ENCODE results near the gene CATSPERZ.

The CATSPERZ gene

GRCh38 chr11:64268025-64268892 lies 31.9 kb upstream of the CATSPERZ start:
- Histone ChIP-seq H2BK12ac (ENCODE audit: low read length) (peak overlapping the region; percentile 22), H3K27ac (replicated peaks; ENCODE audit: low read length) (peak overlapping the region; percentile 96), H3K18ac (ENCODE audit: low read length) (peak overlapping the region; percentile 3), H3K14ac (ENCODE audit: low read length) (no peak overlapping the region), H4K8ac (ENCODE audit: low read depth, low read length) (no peak overlapping the region), H3K4me2 (ENCODE audit: insufficient read depth, low read length, poor library complexity, severe bottlenecking) (peak overlapping the region; percentile 98), H4K91ac (ENCODE audit: low read depth, low read length, poor library complexity) (no peak overlapping the region), H3K36me3 (replicated peaks in 1 of 2; ENCODE audit: control insufficient read depth in 2 of 2, insufficient read depth in 2 of 2, low read length in 2 of 2) (peaks cover 17 to 38% of the 10 kb centered on the region in 2 donors), H3K4me1 (ENCODE audit: control insufficient read depth in 2 of 2, insufficient read depth in 1 of 2, low read depth in 1 of 2, low read length in 2 of 2) (peaks cover 13 to 19% of the 10 kb centered on the region in 2 donors), H3K23ac (ENCODE audit: low read depth, low read length, poor library complexity) (peak overlapping the region; percentile 100), H2AK5ac (ENCODE audit: low read depth, low read length) (peak overlapping the region; percentile 53), H3K79me1 (ENCODE audit: low read depth, low read length) (peaks cover 3% of the 10 kb centered on the region), H2BK120ac (ENCODE audit: low read depth, low read length) (no peak overlapping the region), H2BK15ac (ENCODE audit: low read length) (no peak overlapping the region), H3K9me3 (replicated peaks in 1 of 2; ENCODE audit: control insufficient read depth in 2 of 2, insufficient read depth in 1 of 2, low read depth in 1 of 2, low read length in 2 of 2) (no peaks in the 10 kb centered on the region), H3K27me3 (ENCODE audit: control insufficient read depth in 3 of 3, insufficient read depth in 3 of 3, low read depth in 1 of 3, low read length in 3 of 3) (no peaks in the 10 kb centered on the region), H2AFZ (ENCODE audit: low read length) (no peak overlapping the region), H3K9ac (ENCODE audit: low read depth, low read length, poor library complexity) (peak overlapping the region; percentile 72), H2BK5ac (ENCODE audit: low read length) (peak overlapping the region; percentile 48), H3K4ac (ENCODE audit: low read length) (no peak overlapping the region), H3K4me3 (ENCODE audit: low read length in 2 of 2) (peak overlapping the region; percentile 63 to 86)
- no peak for DNase-seq (ENCODE audit: low spot score)
- WGBS, 2 donors (ENCODE audit: extremely low coverage in 2 of 2, insufficient read length in 2 of 2, insufficient replicate concordance in 1 of 2) = no CpG with 5 or more reads among the region's 23 CpGs

GRCh38 chr11:64268893-64269539 lies 31.1 kb upstream of the CATSPERZ start:
- H3K9ac ChIP-seq (ENCODE audit: low read depth, low read length, poor library complexity) = peak overlapping the region; percentile 96
- H2BK15ac ChIP-seq (ENCODE audit: low read length) = peak overlapping the region; percentile 92
- no CpG with 5 or more reads among the region's 34 CpGs for WGBS, 2 donors (ENCODE audit: extremely low coverage in 2 of 2, insufficient read length in 2 of 2, insufficient replicate concordance in 1 of 2)
- H3K23ac ChIP-seq (ENCODE audit: low read depth, low read length, poor library complexity) = peak overlapping the region; percentile 100
- H4K91ac ChIP-seq (ENCODE audit: low read depth, low read length, poor library complexity) = no peak overlapping the region
- no peak overlapping the region for H2BK12ac ChIP-seq (ENCODE audit: low read length)
- H3K4me3 ChIP-seq (ENCODE audit: low read length in 2 of 2) = peak overlapping the region; percentile 63 to 86
- peaks cover 15 to 32% of the 10 kb centered on the region in 2 donors for H3K36me3 ChIP-seq (replicated peaks in 1 of 2; ENCODE audit: control insufficient read depth in 2 of 2, insufficient read depth in 2 of 2, low read length in 2 of 2)
- H3K4me2 ChIP-seq (ENCODE audit: insufficient read depth, low read length, poor library complexity, severe bottlenecking) = peak overlapping the region; percentile 98
- peak overlapping the region; percentile 94 for H3K14ac ChIP-seq (ENCODE audit: low read length)
- peaks cover 9 to 19% of the 10 kb centered on the region in 2 donors for H3K4me1 ChIP-seq (ENCODE audit: control insufficient read depth in 2 of 2, insufficient read depth in 1 of 2, low read depth in 1 of 2, low read length in 2 of 2)
- no peak for DNase-seq (ENCODE audit: low spot score)
- peak overlapping the region; percentile 84 for H3K4ac ChIP-seq (ENCODE audit: low read length)
- no peak overlapping the region for H4K8ac ChIP-seq (ENCODE audit: low read depth, low read length)
- H3K27ac ChIP-seq (replicated peaks; ENCODE audit: low read length) = peak overlapping the region; percentile 96
- peaks cover 4% of the 10 kb centered on the region for H3K79me1 ChIP-seq (ENCODE audit: low read depth, low read length)
- H3K18ac ChIP-seq (ENCODE audit: low read length) = peak overlapping the region; percentile 96
- H2BK5ac ChIP-seq (ENCODE audit: low read length) = peak overlapping the region; percentile 82
- peak overlapping the region; percentile 17 for H2BK120ac ChIP-seq (ENCODE audit: low read depth, low read length)
- H2AK5ac ChIP-seq (ENCODE audit: low read depth, low read length) = peak overlapping the region; percentile 96
- no peaks in the 10 kb centered on the region for H3K27me3 ChIP-seq (ENCODE audit: control insufficient read depth in 3 of 3, insufficient read depth in 3 of 3, low read depth in 1 of 3, low read length in 3 of 3)
- H2AFZ ChIP-seq (ENCODE audit: low read length) = peak overlapping the region; percentile 94
- no peaks in the 10 kb centered on the region for H3K9me3 ChIP-seq (replicated peaks in 1 of 2; ENCODE audit: control insufficient read depth in 2 of 2, insufficient read depth in 1 of 2, low read depth in 1 of 2, low read length in 2 of 2)

GRCh38 chr11:64269540-64270220 lies 30.5 kb upstream of the CATSPERZ start:
- peak overlapping the region; percentile 17 for H2BK120ac ChIP-seq (ENCODE audit: low read depth, low read length)
- peaks cover 14 to 26% of the 10 kb centered on the region in 2 donors for H3K36me3 ChIP-seq (replicated peaks in 1 of 2; ENCODE audit: control insufficient read depth in 2 of 2, insufficient read depth in 2 of 2, low read length in 2 of 2)
- no peak overlapping the region for H2BK12ac ChIP-seq (ENCODE audit: low read length)
- no peak overlapping the region for H4K91ac ChIP-seq (ENCODE audit: low read depth, low read length, poor library complexity)
- peak; percentile 99 for DNase-seq (ENCODE audit: low spot score)
- peak overlapping the region; percentile 84 to 88 for H3K4me3 ChIP-seq (ENCODE audit: low read length in 2 of 2)
- H3K27ac ChIP-seq (replicated peaks; ENCODE audit: low read length) = peak overlapping the region; percentile 96
- no peaks in the 10 kb centered on the region for H3K27me3 ChIP-seq (ENCODE audit: control insufficient read depth in 3 of 3, insufficient read depth in 3 of 3, low read depth in 1 of 3, low read length in 3 of 3)
- H2AK5ac ChIP-seq (ENCODE audit: low read depth, low read length) = peak overlapping the region; percentile 96
- H2BK5ac ChIP-seq (ENCODE audit: low read length) = peak overlapping the region; percentile 82
- H3K4me2 ChIP-seq (ENCODE audit: insufficient read depth, low read length, poor library complexity, severe bottlenecking) = peak overlapping the region; percentile 98
- peak overlapping the region; percentile 100 for H3K23ac ChIP-seq (ENCODE audit: low read depth, low read length, poor library complexity)
- peak overlapping the region; percentile 94 for H2AFZ ChIP-seq (ENCODE audit: low read length)
- no peaks in the 10 kb centered on the region for H3K9me3 ChIP-seq (replicated peaks in 1 of 2; ENCODE audit: control insufficient read depth in 2 of 2, insufficient read depth in 1 of 2, low read depth in 1 of 2, low read length in 2 of 2)
- H3K4me1 ChIP-seq (ENCODE audit: control insufficient read depth in 2 of 2, insufficient read depth in 1 of 2, low read depth in 1 of 2, low read length in 2 of 2) = peaks cover 9 to 19% of the 10 kb centered on the region in 2 donors
- peak overlapping the region; percentile 96 for H3K18ac ChIP-seq (ENCODE audit: low read length)
- peaks cover 5% of the 10 kb centered on the region for H3K79me1 ChIP-seq (ENCODE audit: low read depth, low read length)
- H3K9ac ChIP-seq (ENCODE audit: low read depth, low read length, poor library complexity) = peak overlapping the region; percentile 96
- peak overlapping the region; percentile 84 for H3K4ac ChIP-seq (ENCODE audit: low read length)
- H4K8ac ChIP-seq (ENCODE audit: low read depth, low read length) = no peak overlapping the region
- WGBS, 2 donors (ENCODE audit: extremely low coverage in 2 of 2, insufficient read length in 2 of 2, insufficient replicate concordance in 1 of 2) = no CpG with 5 or more reads among the region's 58 CpGs
- H2BK15ac ChIP-seq (ENCODE audit: low read length) = peak overlapping the region; percentile 92
- peak overlapping the region; percentile 94 for H3K14ac ChIP-seq (ENCODE audit: low read length)

Measured in neuronal stem cell (in vitro differentiated cells).